Body of pancreas (tissue), 4 donors: ENCODE data around the gene KCNH8.

Experiments used
- POLR2A ChIP-seq, 3 donors: fragments of 450-650 bp; IDR thresholded peaks; one replicate each; pipeline ENCODE4 v1.6.1; 2016; ENCODE audit warnings: antibody characterized with exemption in 3 of 3, mild to moderate bottlenecking in 2 of 3
- TF ChIP-seq, protein P1 (sequence below), 7 experiments: fragments of 450-650 bp in 4 of 7; fragments of 200-600 bp in 3 of 7; sonication (generic) in 3 of 7; IDR thresholded peaks; one replicate each; pipeline ENCODE4 v1.5.1; 2016 to 2019; ENCODE audit warnings: antibody characterized with exemption in 7 of 7

DNA sequence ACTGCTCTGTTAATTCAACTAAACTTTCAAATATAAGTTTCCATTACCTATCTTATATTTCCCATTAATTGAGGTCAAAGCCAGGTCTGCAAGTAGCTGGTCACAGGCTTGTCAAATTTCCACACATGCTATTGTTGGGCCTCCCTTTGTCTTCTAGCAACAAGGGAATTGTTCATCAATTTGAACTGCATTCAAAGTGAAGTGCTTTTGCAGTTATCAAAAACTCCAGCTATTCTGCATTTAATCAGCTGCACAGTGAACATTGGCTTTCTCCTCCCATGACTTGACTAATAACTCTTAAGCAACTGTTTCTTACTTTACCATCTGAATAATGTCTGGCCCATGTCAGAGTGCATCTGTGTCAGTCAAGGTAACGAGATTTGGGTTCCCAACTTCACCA is 198.4 kb downstream of the KCNH8 start:
- TF ChIP-seq, protein P1, sequence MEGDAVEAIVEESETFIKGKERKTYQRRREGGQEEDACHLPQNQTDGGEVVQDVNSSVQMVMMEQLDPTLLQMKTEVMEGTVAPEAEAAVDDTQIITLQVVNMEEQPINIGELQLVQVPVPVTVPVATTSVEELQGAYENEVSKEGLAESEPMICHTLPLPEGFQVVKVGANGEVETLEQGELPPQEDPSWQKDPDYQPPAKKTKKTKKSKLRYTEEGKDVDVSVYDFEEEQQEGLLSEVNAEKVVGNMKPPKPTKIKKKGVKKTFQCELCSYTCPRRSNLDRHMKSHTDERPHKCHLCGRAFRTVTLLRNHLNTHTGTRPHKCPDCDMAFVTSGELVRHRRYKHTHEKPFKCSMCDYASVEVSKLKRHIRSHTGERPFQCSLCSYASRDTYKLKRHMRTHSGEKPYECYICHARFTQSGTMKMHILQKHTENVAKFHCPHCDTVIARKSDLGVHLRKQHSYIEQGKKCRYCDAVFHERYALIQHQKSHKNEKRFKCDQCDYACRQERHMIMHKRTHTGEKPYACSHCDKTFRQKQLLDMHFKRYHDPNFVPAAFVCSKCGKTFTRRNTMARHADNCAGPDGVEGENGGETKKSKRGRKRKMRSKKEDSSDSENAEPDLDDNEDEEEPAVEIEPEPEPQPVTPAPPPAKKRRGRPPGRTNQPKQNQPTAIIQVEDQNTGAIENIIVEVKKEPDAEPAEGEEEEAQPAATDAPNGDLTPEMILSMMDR (IDR thresholded peaks at IDR 0.05), result no peak
- TF ChIP-seq POLR2A (IDR thresholded peaks at IDR 0.05), result no peak
